Measurements from ENCODE around the gene OPN4.

The OPN4 gene

GRCh38 chr10:86681047-86681446, 26.7 kb downstream of the OPN4 start:
- DNase-seq (ENCODE audit: low read depth), result no peak

DNA sequence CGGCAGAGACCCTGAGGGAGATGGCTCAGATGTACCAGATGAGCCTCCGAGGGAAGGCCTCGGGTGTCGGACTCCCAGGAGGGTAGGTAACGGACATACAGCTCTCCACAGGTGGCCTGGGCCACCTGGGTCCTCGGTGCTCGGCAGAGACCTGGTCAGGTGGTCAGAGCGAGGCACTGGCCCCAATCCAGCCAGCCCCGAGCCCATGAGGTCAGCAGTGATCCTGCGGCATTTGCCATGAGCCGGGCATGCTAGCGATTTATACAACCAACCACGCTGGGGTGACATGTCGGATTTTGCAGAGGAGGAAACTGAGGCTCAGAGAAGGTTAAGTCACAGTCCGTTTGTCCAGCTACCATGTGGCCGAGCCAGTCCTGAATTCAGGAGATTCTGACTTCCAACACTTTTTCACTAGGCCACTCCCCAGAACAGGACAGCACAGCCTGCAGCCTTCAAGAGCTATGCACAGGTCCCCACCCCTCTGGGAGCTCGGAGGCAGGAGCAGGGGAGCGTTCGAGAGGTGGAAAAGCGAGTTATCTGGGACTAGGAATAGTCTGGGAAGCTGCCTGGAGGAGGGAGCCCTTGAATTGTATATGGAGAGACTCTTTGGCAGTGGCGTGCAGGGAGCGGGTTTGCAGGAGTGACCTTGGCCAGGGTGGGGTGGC, 27.5 kb downstream of the OPN4 start:
- no peak for DNase-seq (ENCODE audit: low read depth)

DNA sequence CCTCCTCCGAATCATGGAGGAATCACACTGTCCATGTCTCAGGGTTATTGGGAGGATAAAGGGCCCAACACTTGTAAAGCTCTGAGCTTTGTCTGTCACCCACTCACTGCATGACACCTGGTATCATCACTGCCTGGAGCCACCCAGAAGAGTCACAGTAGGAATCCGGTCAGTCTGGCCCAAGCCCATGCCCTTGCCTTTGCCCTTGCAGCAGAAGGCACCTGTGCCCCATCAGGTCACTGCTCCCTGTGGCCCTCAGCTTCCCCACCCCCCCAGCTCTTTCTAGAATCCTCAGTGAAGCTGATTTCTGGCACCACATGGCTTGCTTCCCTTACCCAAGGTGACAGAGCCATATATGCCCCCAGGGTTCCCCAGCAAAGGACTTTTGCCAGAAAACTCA, 28.3 kb downstream of the OPN4 start:
- DNase-seq (ENCODE audit: low read depth), result no peak

GRCh38 chr10:86684331-86685097, 30.2 kb downstream of the OPN4 start:
- DNase-seq (ENCODE audit: low read depth), result no peak

- DNase-seq (ENCODE audit: low read depth), result no peak
Measured at GRCh38 chr10:86685416-86685815, 31.1 kb downstream of the OPN4 start.

DNA sequence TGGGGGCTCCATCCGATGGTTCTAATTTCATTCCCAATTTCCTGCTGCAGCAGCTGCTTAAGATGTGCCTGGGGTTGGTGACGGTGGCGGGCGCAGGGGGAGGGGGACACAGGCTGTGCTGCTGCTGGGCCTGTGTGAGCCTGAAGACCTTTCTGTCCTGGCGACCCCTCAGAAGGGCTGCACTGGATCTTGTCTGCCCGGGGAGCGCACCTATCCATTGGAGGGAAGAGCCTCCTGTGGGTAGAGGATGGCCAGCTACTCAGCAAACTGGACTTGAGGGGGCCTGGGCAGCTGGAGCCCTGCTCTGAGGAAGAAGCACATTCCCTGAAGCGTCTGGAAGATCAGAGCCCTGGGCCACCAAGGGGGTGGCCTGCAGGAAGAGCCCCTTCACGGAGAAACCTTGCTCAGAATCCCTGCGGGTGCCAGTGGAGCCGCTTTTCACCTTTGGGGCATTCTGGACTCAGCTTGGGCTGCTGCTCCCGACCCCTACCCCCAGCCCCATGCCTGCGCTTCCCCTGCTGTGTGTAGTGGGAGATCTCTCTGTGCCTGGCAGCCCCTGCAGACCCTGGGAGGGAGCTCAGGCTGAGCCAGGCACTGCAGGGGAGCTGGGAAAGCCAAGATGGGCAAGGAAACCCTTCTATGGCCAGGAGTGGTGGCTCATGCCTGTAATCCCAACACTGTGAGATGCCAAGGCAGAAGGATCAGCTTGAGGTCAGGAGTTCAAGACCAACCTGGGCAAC, 31.7 kb downstream of the OPN4 start:
- no peak for DNase-seq (ENCODE audit: low read depth)

GRCh38 chr10:86686972-86687371, 32.6 kb downstream of the OPN4 start:
- DNase-seq (ENCODE audit: low read depth), result no peak

- DNase-seq (ENCODE audit: low read depth), result no peak
Measured at GRCh38 chr10:86687750-86688149, 33.4 kb downstream of the OPN4 start.

DNA sequence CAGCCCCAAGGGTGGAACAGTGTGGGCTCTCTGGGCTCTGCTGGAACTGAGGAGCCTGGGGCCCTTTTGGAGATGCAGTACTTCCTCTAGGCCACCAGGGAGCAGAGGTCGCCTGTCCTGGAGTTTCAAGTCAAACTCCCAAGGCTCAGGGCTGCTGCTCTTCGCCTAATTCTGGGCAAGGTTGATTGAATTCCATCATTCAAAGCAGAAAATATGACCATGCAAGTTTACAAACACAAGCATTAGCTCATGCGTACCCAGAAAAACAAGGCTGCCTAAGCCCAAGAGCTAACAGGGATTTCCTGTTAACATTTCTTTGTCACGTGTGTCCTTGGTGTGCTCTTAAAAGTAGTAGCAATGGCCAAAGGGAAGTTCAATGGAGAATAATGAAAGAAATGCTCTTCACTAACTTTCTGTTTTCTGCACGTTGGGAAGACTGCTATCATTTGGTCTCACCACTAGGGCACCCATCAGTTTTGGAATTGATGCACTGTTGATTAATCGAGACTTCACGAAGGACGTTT, 34.1 kb downstream of the OPN4 start:
- peak; percentile 29 for DNase-seq (ENCODE audit: low read depth)

DNA sequence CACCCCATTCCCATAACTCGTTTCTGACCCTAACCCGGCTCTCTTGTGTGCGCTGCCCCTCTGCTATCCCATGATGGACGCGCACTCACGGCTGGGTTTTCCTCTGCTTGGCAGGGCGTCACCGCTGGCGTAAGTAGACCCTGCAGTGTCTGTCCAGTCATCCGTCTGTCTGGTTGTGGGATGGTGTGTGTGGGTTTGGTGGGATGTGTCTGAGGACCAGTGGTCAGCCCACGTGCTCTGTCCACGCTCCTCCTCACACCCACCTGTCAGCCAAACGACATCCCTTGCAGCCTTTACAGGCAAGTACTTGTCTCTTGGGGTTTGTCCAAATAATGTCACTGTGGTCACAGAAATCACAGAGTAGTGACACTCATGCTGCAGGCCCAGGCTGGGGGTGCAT, 34.8 kb downstream of the OPN4 start:
- no peak for DNase-seq (ENCODE audit: low read depth)

DNA sequence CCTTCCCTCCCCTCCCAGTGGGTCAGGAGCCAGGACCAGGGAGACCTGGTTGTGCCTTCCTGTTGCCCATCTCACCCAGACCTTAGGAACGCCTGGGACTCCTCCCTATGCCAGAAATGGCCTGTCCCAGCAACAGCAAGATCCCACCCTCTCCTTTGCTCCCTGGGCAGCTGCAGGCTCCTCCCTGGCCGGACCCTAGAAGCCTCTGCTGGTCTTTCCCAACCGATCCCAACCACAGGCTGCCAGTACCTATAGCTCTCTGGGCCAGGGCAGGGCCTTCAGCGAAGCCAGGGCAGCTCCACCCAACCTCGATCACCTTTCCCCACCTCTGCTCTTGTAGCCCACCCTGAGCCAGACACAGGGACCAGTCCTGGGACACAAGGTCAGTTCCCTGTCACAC, 35.9 kb downstream of the OPN4 start:
- DNase-seq (ENCODE audit: low read depth), result no peak

DNA sequence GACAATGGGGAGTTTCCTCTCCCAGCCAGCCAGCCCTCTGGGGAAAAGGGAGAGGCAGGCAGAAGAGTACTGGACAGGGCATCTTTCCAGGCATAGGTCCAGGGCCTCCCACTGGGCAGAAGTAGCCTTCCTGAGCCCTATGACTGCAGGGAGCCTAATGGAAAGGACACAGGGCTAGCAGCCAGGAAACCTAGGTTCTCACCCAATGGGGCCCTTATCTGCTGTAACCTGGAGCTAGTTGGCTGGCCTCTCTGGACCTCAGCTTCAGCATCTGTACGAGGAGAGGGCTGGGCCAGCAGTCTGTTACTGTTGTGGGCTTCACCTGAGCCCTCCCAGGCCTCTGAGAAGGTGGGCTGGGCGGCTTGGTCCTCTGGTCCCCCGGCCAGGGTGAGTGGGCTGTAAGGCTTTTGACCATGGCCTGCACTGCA, 36.3 kb downstream of the OPN4 start:
- DNase-seq (ENCODE audit: low read depth), result no peak

DNA sequence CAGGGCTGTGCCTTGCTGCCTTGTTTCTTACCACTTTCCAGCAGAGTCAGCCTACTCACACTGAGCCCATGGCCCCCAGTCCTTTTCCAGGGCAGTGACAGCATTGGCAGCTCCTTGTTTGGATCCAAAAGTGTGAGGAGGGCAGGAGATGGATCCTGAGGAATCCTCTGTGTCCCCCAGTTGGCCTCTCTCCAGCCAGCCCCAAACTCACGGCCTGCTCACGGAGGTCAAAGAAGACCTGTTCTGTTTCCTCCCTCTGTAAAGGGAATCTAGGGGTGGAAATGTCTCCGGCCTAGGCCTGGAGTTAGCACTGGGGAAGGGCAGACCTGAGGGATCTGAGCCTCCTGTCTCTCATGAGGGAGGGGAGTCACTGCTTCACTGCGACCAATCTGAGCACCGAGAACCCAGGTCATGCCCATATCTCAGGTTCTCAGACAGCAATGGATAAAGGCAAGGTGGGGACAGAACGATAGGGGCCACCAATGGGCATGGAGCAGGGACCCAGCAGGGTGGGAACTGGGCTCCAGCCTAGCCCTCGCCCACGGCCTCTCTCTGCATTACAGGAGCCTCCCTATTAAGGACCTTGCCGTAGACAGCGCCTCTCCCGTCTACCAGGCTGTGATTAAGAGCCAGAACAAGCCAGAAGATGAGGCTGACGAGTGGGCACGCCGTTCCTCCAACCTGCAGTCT, 37.1 kb downstream of the OPN4 start:
- no peak for DNase-seq (ENCODE audit: low read depth)

GRCh38 chr10:86692023-86692514, 37.7 kb downstream of the OPN4 start:
- no peak for DNase-seq (ENCODE audit: low read depth)

DNA sequence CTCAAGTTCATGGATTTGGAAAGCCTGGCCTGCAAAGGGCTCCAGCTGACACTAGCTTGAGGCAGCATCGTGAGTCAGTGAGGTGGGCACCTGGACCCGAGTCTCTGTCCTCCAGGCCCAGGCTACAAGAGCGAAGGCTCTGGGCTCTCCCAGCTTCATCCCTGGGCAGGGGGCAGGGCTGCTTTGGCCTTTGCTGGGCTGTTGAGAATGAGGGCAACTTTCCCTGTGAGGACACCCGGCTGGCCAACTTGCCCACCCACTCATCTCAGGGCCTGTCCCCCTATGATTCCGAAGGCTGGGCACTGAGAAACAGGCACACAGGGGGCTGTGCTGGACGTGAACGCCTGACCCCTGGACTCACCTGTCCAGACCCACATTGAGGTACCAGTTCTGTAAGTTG, 38.3 kb downstream of the OPN4 start:
- DNase-seq (ENCODE audit: low read depth), result no peak

DNA sequence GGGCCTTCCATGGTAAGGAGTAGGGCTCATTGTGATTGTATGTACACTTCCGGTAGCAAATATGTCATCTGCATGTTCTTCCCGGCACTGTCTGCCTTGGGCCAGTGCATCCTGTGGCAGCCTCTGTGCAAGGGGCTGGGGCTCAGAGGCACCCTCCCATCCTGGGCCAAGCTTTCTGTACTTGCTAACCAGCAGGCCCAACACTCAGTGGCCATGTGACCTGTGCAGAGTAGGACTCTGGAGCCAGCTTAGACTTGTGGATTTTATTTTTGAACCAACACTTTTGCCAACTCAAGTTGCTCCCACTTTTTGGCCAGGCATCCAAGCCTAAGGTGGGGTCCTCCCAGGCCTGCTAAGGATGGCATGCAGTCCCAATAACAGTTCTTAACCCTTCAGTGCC, 38.9 kb downstream of the OPN4 start:
- DNase-seq (ENCODE audit: low read depth), result no peak

DNA sequence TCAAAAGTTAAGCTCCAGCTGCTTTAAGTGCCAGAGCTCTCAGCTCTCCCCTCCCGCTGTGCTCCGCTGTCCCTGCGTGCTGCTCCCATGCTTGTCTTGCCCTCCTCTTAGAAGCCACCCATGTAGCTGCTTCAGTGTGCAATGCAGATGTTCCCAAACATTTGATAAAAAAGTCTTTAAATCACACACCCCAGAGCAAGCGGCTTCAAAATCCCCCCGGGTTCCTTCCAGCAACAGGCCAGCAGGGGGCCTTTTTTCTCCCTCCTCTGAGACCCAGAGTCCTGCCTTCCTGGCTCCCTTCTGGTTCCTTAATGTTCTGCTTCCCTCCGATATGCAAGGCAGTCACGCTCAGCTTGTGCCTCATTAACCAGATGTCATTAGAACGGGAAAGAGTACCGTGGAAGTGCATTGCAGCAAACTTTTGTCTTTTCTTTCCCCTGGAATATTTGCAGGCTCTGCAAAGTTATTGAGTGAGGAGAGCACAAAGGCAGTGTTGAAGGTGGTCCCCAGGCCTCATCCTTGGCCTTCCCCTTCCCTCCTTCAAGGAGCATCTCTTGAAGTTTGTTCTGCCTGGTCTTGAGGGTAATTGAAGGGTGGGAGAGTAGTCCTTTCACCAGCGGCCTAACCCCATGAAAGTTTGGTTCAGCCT, 39.5 kb downstream of the OPN4 start:
- peak; percentile 14 for DNase-seq (ENCODE audit: low read depth)

DNA sequence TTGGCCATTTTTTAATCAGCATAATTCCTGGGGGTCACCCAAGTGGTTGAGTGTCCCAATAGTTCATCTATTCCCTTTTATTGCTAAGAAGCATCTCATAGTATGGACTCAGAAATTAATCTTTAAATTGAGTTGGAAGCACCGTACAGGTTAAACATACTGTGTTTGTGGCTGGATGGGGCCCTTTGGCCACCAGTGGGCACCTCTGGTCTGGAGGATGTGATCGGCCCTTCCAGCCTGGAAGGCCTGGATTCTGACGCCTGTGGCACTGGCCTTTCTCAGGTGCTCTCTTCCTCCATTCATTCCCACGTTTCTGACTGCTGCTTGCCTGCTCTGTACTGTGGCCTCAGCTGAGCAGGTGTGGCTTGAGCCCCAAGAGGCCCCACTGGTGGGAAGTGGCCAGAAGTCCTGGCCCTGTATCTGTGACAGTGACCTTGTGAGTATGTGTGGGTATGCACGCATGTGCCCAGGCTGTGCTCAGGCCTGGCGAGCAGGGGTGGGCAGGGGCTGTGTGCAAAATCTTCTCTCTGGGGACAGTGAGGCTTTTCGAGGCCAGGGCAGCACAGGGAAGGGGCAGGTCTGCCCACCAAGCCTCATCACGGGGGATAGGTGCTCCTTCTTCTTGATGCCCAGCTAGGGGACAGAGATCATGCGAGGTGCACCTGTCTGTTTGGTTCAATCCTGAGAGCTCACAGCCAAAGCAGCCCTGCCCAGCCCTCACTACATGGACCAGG, 44.0 kb downstream of the OPN4 start:
- DNase-seq (ENCODE audit: low read depth), result no peak

DNA sequence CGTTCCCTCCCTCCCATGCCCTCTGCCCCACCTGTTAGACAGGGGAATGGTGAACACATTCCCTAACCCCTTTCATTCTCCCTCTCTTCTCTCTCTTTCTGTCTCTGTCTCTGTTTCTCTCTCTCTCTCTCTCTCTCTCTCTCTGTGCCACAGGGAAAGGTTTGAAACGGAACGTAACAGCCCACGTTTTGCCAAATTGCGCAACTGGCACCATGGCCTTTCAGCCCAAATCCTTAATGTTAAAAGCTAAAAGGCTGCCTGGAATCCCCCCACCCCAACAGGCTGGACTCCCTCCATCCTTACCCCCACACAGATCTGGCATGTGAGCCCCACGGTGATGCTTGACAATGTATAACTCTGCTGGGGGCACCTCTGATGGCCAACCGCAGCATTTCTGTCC, 44.8 kb downstream of the OPN4 start:
- no peak for DNase-seq (ENCODE audit: low read depth)

DNA sequence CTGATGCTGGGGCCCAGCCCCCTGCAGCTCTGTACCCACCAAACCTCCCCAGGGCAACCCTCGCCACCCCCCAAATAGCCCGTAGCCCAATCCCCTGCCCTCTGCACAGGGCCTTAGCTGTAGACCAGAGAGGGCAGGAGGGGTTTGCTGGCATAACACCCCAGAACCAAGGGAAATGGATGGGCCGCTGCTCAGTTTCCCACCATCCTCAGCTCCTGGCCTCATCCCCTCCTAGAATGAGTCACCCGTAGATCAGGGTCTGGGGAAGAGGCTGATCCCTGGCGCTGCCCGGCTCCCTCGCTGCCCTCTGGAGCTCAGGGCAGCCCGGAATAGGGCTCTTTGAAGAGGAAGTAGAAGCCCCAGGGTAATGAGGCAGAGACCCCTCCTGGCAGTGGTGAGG, 45.2 kb downstream of the OPN4 start:
- no peak for DNase-seq (ENCODE audit: low read depth)

Measured in activated T-cell treated with anti-CD3 and anti-CD28 coated beads for 48 hours (primary cell).